HepG2 (cell line): Measurements from ENCODE around the gene RABGGTA. TPM values are rescaled to one million over a fixed set of nuclear protein-coding genes. Genes with fewer than 3 reads are reported as not detected.

ENCODE experiments used
- DNMT3B ChIP-seq: conservative IDR thresholded peaks from 2 replicates; pipeline ENCODE4 v1.6.1; 2016; ENCODE audit warnings: missing biosample characterization, control low read depth
- FIP1L1 ChIP-seq: fragments of 200-400 bp; formaldehyde crosslinking; IDR thresholded peaks from 2 replicates; pipeline ENCODE4 v1.6.1; 2018; ENCODE audit warnings: low read depth, mild to moderate bottlenecking, low read length, moderate library complexity, borderline replicate concordance; ENCODE audit not compliant: insufficient read depth
- FOXM1 ChIP-seq: sonication (generic); formaldehyde crosslinking; IDR thresholded peaks from 2 replicates; pipeline ENCODE4 v1.5.0; 2020; ENCODE audit warnings: missing genetic modification reagents
- KLF11 ChIP-seq: IDR thresholded peaks from 2 replicates; pipeline ENCODE4 v1.6.1; 2016; ENCODE audit warnings: missing compliant biosample characterization
- SCMH1 ChIP-seq: sonication (generic); formaldehyde crosslinking; IDR thresholded peaks from 2 replicates; pipeline ENCODE4 v1.9.0; 2021; ENCODE audit warnings: missing genetic modification reagents, mild to moderate bottlenecking, borderline replicate concordance
- SIX4 ChIP-seq: sonication (generic); formaldehyde crosslinking; IDR thresholded peaks from 2 replicates; pipeline ENCODE4 v1.4.0; 2020; ENCODE audit warnings: missing genetic modification reagents
- ZNF10 ChIP-seq: sonication (generic); formaldehyde crosslinking; IDR thresholded peaks from 2 replicates; pipeline ENCODE4 v1.4.0; 2020; ENCODE audit warnings: mild to moderate bottlenecking, low read depth, missing genetic modification reagents, borderline replicate concordance
- ZNF142 ChIP-seq: sonication (generic); formaldehyde crosslinking; IDR thresholded peaks from 2 replicates; pipeline ENCODE4 v1.4.0; 2020; ENCODE audit warnings: missing genetic modification reagents
- ZNF20 ChIP-seq: sonication (generic); formaldehyde crosslinking; IDR thresholded peaks from 2 replicates; pipeline ENCODE4 v1.4.0; 2020; ENCODE audit warnings: mild to moderate bottlenecking, moderate library complexity, missing genetic modification reagents
- ZNF207 ChIP-seq: fragments of 450-650 bp; IDR thresholded peaks from 2 replicates; pipeline ENCODE4 v1.6.1; 2016; ENCODE audit warnings: antibody characterized with exemption, borderline replicate concordance
- ZNF34 ChIP-seq: sonication (generic); formaldehyde crosslinking; IDR thresholded peaks from 2 replicates; pipeline ENCODE4 v1.4.0; 2020; ENCODE audit warnings: mild to moderate bottlenecking, missing genetic modification reagents, borderline replicate concordance
- ZNF646 ChIP-seq: sonication (generic); formaldehyde crosslinking; IDR thresholded peaks from 2 replicates; pipeline ENCODE4 v1.9.0; 2021; ENCODE audit warnings: mild to moderate bottlenecking, missing genetic modification reagents
- ZNF747 ChIP-seq: sonication (generic); formaldehyde crosslinking; IDR thresholded peaks from 2 replicates; pipeline ENCODE4 v1.8.1; 2023; ENCODE audit warnings: missing genetic modification reagents, mild to moderate bottlenecking, borderline replicate concordance
- polyA plus RNA-seq, 8 experiments: library from polyadenylated mRNA; depleted of rRNA in 3 of 8; stranded (reverse) in 7 of 8; unstranded in 1 of 8; fragments of >200 nt; fragmentation: Illumina TruSeq in 4 of 8; extraction: Trizol in 4 of 8; gene quantifications; 2 replicates each; pipeline versions ENCODE4 v1.2.1 to v1.2.3, GENCODE V29; 2011 to 2016; ENCODE audit warnings: low read depth in 4 of 8, missing spikeins in 1 of 8, mixed read lengths in 1 of 8; ENCODE audit not compliant: insufficient read depth in 1 of 8
- total RNA-seq, 5 experiments: library from RNA; depleted of rRNA; stranded (reverse); fragments of >200 nt; fragmentation: Illumina TruSeq; extraction: Trizol; gene quantifications; 2 replicates each; pipeline ENCODE4 v1.2.3, GENCODE V29; 2016; ENCODE audit warnings: low read depth in 1 of 5
- TF ChIP-seq, protein P1 (sequence below): sonication (generic); formaldehyde crosslinking; IDR thresholded peaks from 2 replicates; pipeline ENCODE4 v1.8.1; 2023; ENCODE audit warnings: mild to moderate bottlenecking, moderate library complexity, missing genetic modification reagents

RABGGTA gene
- total and polyA plus RNA-seq, 2 of the 13 experiments (the other 11 are each of a cell fraction or from before 2014, with no cell fraction given) = 57.9 to 90.8 TPM

DNA sequence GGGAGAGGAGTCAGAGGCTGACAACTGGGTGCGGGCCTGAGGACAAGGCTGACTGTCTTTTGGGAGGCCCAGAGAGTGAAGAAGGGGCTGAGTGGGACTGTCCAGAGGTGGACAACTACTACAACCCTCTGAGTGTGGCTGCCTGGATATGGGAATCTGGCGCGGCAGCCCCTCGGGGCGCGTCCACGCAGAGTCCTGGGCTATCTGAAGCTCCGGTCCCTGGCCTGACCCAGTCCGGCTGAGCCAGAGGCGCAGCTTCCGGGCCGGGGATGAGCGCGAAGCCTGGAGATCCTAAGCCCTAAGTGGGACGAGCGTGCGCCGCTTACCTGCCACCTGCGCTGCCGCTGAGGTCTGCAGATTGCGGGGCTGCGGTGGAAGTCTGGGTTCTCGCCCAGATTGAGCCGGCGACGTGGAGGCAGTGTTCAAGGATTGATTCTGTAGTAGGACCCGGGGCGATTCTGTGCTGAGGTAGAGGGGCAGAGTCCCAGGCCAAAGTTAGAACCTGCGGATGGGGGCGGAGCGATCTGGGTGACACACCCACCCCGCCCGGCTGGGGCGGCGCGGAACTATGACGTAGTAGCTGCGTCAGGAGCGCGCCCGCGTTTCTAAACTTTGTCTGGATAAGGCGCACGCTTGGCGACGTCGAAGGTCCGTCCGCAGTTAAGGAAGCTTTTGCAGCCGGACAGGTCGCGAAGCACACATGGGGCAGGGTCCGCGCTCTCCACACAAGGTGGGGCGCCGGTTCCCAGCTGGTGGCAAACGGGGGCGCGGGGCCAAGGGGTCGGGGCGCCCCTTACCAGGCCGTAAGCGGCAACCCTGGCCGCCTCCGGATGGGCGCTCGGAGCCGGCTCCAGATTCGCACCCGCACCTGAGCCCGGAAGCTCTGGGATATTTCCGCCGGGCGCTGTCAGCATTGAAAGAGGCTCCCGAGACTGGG, 28.1 kb upstream of the RABGGTA start, which contains the start of the genes DHRS1 and NOP9 (continued):
- TF ChIP-seq ZNF646 (CRISPR knock-in tag) = no peak; the same call in 1 of the 2 replicates
- TF ChIP-seq, protein P1, sequence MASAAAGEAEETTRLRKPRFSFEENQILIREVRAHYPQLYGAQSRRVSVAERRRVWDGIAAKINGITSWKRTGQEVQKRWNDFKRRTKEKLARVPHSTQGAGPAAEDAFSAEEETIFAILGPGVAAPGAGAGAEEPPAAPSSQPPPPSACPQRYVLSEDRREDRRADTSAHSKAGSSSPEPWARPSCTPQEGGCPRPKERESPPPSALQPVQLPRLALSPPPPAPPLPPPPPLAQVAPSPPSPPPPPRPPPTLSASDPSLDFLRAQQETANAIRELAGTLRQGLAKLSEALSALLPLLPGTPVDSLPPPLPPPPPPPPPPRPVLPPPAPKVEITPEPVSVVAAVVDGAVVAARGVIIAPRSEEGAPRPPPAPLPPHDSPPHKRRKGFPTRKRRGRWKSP = no peak
- TF ChIP-seq ZNF747 (CRISPR knock-in tag) = peak; percentile 99
- TF ChIP-seq ZNF20 = no peak
- no peak for TF ChIP-seq SIX4 (CRISPR knock-in tag)
- peak; percentile 84; the same call in 1 of the 2 replicates for TF ChIP-seq ZNF142
- no peak for TF ChIP-seq ZNF10 (CRISPR knock-in tag)
- no peak for TF ChIP-seq ZNF207
- TF ChIP-seq FIP1L1 = peak; percentile 97
- TF ChIP-seq ZNF34 (CRISPR knock-in tag) = peak; percentile 95
- TF ChIP-seq SCMH1 (CRISPR knock-in tag) = no peak
- peak; percentile 84; the same call in 1 of the 2 replicates for TF ChIP-seq KLF11
- no peak for TF ChIP-seq FOXM1 (CRISPR knock-in tag)
- peak; percentile 50; the same call in 1 of the 2 replicates for TF ChIP-seq DNMT3B (CRISPR knock-in tag)
